ENCODE results near the gene MYOZ1.
"Not testable (repeated sequence)": the region's sequence is repeated elsewhere in the genome, so short reads cannot be mapped to it uniquely, and the experiment has no call there.

Gene MYOZ1

GRCh38 chr10:73647211-73647874, 6.1 kb upstream of the MYOZ1 start:
- no peak for DNase-seq

DNA sequence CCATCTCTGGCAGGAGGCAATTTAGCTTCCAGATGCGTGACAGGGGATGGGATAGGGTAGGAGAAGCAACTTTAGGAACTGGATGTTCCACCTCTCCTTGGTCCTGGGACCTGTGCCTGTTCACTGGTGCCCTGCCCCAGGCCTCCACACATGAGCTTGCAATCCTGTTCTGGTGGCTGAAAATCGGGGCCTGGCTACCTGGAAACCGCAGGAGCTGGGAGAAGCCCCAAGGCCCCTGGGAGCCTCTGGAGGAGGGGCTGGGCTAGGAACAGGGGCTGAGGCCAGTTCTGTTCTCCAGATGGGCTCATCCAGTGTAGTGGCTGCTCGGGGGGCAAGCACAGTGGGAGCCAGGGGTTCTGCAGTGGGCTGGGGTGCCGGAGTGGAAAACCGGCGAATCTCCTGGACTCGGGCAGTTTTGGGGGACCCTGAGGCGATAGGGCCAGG, 5.3 kb upstream of the MYOZ1 start:
- no peak for DNase-seq

GRCh38 chr10:73645251-73645650, 4.0 kb upstream of the MYOZ1 start:
- no peak for DNase-seq

GRCh38 chr10:73644767-73645166, 3.5 kb upstream of the MYOZ1 start:
- peak; percentile 38 for DNase-seq

GRCh38 chr10:73644015-73644743, 2.9 kb upstream of the MYOZ1 start:
- peak; percentile 67 for DNase-seq

- no peak for DNase-seq
Measured at GRCh38 chr10:73643362-73643761, 2.1 kb upstream of the MYOZ1 start.

DNA sequence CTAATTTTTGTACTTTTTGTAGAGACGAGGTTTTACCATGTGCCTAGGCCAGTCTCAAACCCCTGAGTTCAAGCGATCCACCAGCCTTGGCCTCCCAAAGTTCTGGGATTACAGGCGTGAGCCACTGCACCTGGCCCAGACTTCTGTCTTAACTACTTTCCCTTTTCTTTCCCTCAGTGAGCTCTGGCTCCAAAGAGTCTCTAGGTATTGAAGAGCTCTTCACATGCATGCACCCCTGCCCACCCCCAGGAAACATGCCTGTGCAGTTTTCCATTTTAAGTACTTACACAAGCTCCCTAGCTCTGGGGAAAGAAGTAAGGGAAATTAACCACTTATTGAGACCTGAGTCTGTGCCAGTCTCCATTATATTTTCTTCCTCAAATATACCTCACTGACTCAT, 2.0 kb downstream of the MYOZ1 start:
- no peak for DNase-seq

DNA sequence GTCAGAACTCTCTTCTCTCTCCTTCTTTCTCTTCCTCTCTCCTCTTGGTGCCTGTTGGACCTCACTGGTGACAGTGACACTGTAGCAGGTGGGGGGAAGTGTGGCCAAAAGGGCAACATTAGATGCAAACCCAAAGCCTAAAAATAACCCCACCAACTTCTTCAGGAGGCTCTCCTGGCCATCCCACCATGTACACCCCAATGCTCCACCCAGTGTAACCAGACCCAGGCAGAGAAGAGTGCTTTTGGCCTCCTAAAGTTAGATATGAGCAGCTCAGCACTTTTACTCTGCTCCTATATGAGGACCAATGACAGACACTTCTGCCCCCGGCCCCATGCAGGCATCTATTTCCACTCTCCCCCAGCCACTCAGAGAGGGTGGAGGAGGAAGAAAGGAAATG, 5.5 kb downstream of the MYOZ1 start:
- DNase-seq = no peak

- DNase-seq = no peak
Measured at GRCh38 chr10:73634421-73634820, 6.9 kb downstream of the MYOZ1 start.

DNA sequence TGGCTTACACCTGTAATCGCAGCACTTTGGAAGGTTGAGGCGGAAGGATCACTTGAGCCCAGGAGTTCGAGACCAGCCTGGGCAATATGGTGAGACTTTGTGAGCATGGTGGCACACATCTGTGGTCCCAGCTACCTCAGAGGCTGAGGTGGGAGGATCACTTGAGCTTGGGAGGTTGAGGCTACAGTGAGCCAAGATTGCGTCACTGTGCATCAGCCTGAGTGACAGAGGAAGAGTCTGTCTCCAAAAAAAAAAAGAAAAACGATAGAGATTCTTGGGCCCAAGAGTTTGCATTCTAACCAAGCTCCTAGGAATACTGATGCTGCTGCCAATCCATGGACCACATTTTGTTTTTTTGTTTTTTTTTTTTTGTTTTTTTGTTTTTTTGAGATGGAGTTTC, 12.1 kb downstream of the MYOZ1 start:
- no peak for DNase-seq

GRCh38 chr10:73628405-73628804, 12.9 kb downstream of the MYOZ1 start:
- DNase-seq = no peak

DNA sequence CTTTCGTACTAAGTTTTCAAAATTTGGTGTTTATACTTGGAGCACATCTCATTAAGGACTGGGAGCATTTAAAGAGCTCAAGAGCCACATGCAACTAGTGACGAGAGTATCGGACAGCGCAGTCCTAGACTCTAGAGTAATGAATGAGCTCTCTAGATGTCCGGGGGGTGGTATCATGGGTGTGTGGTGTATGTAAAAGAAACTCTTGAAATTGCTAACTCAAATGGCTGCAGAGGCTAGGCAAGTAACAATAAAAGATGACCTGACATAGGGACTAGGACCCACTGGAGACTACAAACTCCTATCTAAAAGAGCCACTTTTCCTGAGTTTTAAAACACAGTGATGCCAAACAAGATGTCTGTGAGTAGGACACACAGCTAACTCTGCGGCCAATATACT, 14.0 kb downstream of the MYOZ1 start:
- no peak for DNase-seq

GRCh38 chr10:73625884-73626752, 15.2 kb downstream of the MYOZ1 start:
- DNase-seq = peak; percentile 96

DNA sequence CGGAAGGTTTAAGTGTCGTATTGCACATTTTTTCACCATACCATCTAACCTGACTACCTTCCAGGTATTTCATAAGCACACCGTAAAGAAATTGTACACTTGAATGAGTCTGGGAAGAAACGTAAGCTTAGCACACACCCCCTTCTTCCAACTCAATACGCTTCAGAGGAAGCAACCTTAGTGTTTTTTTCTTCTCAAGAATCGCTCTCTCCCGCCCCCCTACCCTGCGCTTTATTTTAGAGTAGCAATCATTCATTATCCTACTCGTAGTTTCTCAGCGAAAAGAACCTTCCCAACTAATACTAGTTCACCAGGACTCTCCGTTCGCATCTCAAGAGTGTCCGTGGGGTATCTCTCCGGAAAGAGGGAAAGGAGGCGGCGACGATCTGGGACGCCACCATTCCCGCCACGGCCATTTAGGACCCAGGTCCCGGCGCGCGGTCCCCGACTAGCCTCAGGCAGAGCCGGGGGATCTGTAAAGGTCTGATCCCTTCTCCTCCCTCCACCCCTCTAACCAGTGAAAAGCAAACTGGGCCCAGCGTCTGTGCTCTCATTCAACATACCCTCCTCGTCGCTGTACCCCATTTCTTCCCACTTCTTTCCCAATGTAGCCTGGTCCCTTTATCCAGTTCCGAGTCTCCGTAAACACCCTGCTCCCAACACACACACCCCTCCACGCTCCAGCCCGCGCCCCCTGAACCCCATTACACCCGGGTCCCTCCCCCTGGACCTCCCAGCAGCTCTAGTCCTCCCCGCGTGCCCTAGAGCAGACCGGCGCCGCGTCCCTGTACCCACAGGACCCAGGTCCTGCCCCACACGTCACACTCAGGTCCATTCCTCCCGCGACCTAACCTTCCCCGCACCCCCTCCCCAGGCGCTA, 16.0 kb downstream of the MYOZ1 start:
- no peak for DNase-seq

DNA sequence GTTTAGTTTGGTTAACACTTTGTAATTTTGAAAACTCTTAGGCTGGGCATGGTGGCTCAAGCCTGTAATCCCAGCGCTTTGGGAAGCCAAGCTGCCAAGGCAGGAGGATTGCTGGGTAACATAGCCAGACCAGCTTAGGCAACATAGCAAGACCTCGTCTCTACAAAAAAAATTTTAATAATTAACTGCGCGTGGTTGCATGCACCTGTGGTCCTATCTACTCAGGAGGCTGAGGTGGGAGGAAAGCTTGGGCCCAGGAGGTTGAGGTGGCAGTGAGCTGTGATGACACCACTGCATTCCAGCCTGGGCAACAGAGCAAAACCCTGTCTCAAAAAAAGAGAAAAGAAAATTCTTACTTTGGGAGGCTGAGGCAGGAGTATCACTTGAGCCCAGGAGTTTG, 18.2 kb downstream of the MYOZ1 start:
- DNase-seq = no peak

- DNase-seq = not testable (repeated sequence)
Measured at GRCh38 chr10:73620974-73621373, 20.3 kb downstream of the MYOZ1 start.

GRCh38 chr10:73617143-73617542, 24.1 kb downstream of the MYOZ1 start:
- DNase-seq = not testable (repeated sequence)

DNA sequence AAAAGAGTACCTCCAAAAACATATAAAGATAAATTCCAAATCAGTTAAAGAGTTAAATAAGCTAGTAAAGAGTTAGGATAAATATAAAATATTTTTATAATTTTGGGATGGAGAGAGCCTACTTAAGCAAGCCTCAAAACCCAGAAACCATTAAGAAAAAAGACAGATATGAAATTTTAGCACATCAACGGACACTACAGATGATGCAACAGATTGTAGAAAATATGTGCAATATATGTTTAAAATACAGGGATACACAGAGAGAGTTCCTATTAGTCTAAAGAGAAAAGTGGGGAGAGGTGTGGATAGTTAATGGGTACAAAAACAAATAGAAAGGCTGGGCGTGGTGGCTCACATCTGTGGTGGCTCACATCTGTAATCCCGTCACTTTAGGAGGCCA, 26.6 kb downstream of the MYOZ1 start:
- no peak for DNase-seq

DNA sequence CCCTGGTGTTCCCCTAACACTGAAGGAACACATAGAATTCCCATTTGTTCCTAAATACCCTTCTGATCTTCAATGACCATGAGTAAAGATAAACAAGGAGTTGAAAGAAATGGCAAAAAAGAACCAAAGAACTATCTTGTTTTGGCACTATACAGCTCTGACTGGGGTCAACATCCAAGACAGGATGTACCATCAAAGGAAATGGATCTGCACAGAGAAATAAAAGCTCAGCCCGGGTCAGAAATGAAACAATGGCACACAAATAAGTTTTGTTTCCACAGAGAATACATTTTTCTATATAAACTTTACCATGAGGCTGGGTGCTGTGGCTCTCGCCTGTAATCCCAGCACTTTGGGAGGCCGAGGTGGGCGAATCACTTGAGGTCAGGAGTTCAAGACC, 32.2 kb downstream of the MYOZ1 start:
- no peak for DNase-seq

- no peak for DNase-seq
Measured at GRCh38 chr10:73601486-73601921, 39.8 kb downstream of the MYOZ1 start.

DNA sequence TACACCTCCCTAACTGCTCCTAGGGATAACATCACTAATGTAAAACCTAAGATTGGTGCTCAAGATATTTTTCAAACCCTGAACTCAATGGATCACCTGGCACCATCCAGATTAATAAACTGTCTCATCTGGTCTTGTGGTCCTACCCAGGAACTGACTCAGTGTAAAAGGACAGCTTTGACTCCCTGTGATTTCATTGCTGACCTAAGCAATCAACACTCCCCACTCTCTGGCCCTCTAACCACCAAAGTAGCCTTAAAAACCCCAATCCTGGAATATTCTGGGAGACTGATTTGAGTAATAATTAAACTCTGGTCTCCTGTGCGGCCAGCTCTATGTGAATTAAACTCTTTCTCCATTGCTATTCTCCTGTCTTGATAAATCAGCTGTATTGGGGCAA, 43.9 kb downstream of the MYOZ1 start:
- no peak for DNase-seq

GRCh38 chr10:73593812-73594211, 47.5 kb downstream of the MYOZ1 start:
- no peak for DNase-seq

DNA sequence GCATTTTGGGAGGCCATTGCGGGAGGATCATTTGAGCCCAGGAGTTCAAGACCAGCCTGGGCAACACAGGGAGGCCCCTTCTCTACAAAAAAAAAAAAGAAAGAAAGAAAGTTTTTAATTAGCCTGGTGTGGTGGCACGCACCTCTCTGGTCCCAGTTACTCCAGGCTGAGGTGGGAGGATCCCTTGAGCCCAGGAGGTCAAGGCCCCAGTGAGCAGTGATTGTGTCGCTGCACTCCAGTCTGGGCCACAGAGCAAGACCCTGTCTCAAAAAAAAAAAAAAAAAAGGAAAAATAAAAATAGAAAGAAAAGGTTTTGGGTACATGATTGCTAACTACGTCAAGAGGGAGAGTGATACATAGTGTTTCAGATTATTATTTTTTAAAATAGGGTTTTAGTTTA, 48.2 kb downstream of the MYOZ1 start:
- no peak for DNase-seq
